ACC112 (cell line): ENCODE measurements around the gene FN1.
"Not testable (repeated sequence)": the region's sequence is repeated elsewhere in the genome, so short reads cannot be mapped to it uniquely, and the experiment has no call there.

Source experiments
- H2AFZ ChIP-seq: fragments of 200-600 bp; sonication (generic); one replicate; pipeline ENCODE4 v1.6.0; 2017; ENCODE audit warnings: antibody characterized with exemption, low read length; ENCODE audit not compliant: unreplicated experiment
- H3K27ac ChIP-seq: fragments of 200-600 bp; sonication (generic); 2 replicates; pipeline ENCODE4 v1.5.1; 2014; ENCODE audit warnings: low read depth, mild to moderate bottlenecking, antibody characterized with exemption, low read length, moderate library complexity
- H3K27me3 ChIP-seq: fragments of 200-600 bp; sonication (generic); 2 replicates; pipeline ENCODE4 v1.6.1; 2014; ENCODE audit warnings: mild to moderate bottlenecking, antibody characterized with exemption, low read length, moderate library complexity, mixed read lengths; ENCODE audit not compliant: insufficient read depth
- H3K36me3 ChIP-seq: fragments of 200-600 bp; sonication (generic); 2 replicates; pipeline ENCODE4 v1.6.1; 2016; ENCODE audit warnings: mild to moderate bottlenecking, antibody characterized with exemption, low read length, moderate library complexity, mixed read lengths; ENCODE audit not compliant: insufficient read depth
- H3K4me1 ChIP-seq: fragments of 200-600 bp; sonication (generic); one replicate; pipeline ENCODE4 v1.6.1; 2016; ENCODE audit warnings: low read length, mixed read lengths; ENCODE audit not compliant: insufficient read depth, unreplicated experiment, control insufficient read depth
- H3K4me3 ChIP-seq: fragments of 200-600 bp; sonication (generic); 2 replicates; pipeline ENCODE4 v1.5.1; 2014; ENCODE audit warnings: mild to moderate bottlenecking, low read depth, low read length
- H3K79me2 ChIP-seq: fragments of 200-600 bp; sonication (generic); one replicate; pipeline ENCODE4 v1.6.0; 2016; ENCODE audit warnings: low read length; ENCODE audit not compliant: control insufficient read depth, unreplicated experiment, insufficient read depth

FN1 gene

DNA sequence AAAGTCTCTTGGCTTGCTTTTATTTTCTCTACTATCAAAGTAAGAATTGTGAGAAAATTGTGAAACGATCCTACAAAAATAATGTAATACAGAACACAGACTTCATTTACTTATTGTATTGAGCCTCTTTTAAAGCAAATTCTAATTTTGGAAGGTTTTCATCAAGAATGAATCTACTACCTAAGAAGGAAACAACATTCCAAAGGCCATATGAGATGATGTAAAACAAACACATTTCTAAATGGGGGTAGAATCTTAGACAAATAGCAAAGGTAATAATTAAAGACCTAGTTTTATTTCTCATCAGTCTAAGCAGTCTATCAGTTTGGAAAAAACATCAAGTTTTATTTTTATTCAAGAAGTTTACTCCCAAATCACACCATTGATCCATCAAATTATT is 20.6 kb downstream of the FN1 start:
- Histone ChIP-seq H3K27me3 (no peaks in the 10 kb centered on the region), H3K79me2 (peaks cover 44% of the 10 kb centered on the region), H3K27ac (peak overlapping the region; percentile 85), H3K4me1 (peaks cover 77% of the 10 kb centered on the region), H3K36me3 (peaks cover 64% of the 10 kb centered on the region), H2AFZ (no peak overlapping the region), H3K4me3 (no peak overlapping the region)

GRCh38 chr2:215414674-215415073 is 21.2 kb downstream of the FN1 start:
- Histone ChIP-seq H3K79me2 (peaks cover 49% of the 10 kb centered on the region), H3K27me3 (no peaks in the 10 kb centered on the region), H2AFZ (no peak overlapping the region), H3K4me1 (peaks cover 78% of the 10 kb centered on the region), H3K4me3 (peak overlapping the region; percentile 22; the same call in 1 of the 2 replicates), H3K36me3 (peaks cover 64% of the 10 kb centered on the region), H3K27ac (peak overlapping the region; percentile 85)

- peaks cover 80% of the 10 kb centered on the region for H3K4me1 ChIP-seq
- no peaks in the 10 kb centered on the region for H3K27me3 ChIP-seq
- peaks cover 52% of the 10 kb centered on the region for H3K79me2 ChIP-seq
- H3K36me3 ChIP-seq = peaks cover 67% of the 10 kb centered on the region
- H2AFZ ChIP-seq = no peak overlapping the region
- peak overlapping the region; percentile 85 for H3K27ac ChIP-seq
- H3K4me3 ChIP-seq = no peak overlapping the region
Measured at GRCh38 chr2:215413974-215414373, 21.9 kb downstream of the FN1 start.

DNA sequence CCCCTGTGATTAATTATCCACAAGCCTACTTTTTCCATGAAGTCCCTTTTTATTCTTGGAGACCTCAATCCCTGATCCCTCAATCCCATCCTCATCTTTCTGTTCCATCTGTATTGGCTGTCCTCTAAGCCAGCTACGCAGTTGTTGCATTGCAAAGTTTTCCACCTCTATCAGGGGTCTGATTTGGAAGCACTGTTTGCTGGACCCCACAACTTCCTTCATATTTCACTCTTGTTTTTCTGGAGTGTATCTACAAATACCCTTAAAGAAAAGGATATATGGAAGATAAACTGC is 22.4 kb downstream of the FN1 start:
- peaks cover 69% of the 10 kb centered on the region for H3K36me3 ChIP-seq

DNA sequence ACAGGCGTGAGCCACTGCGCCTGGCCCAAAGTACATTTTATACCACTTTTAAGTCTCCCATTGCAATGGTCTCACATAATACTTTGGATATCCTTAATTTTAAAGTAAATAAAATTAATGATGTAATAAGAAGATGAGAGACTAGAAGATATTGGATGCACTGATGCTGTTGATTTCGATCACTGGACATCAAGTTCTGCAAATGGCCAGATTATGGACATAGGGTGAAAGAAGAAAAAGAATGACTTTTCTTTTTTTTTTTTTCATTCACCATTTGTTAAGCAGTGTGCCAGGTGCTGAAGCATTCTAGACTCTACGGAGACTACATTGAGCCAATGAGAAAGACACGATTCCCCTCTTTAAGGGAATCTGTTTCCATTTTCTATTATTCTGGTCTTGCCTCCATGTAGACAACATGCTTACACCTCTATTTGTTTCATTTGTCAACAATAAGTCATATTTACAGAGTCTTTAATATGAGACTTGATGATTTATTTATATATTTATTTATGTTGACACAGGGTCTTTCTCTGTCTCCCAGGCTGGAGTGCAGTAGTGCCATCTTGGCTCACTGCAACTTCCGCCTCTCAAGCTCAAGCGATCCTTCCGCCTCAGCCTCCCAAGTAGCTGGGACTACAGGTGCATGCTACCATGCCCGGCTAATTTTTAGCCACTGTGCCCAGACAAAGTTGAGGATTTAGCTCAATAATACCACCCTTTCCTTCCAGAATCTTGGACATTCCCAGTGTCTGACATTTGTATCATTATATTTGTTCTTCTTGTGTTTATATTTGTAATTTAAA is 23.7 kb downstream of the FN1 start:
- H3K4me3 ChIP-seq = no peak overlapping the region
- H2AFZ ChIP-seq = no peak overlapping the region
- no peaks in the 10 kb centered on the region for H3K27me3 ChIP-seq
- H3K4me1 ChIP-seq = peaks cover 72% of the 10 kb centered on the region
- peak overlapping the region; percentile 85 for H3K27ac ChIP-seq
- H3K36me3 ChIP-seq = peaks cover 74% of the 10 kb centered on the region
- peaks cover 52% of the 10 kb centered on the region for H3K79me2 ChIP-seq

More for the DNA sequence above, 22.4 kb downstream of the FN1 start:
- H3K4me3 ChIP-seq = no peak overlapping the region
- peaks cover 80% of the 10 kb centered on the region for H3K4me1 ChIP-seq
- no peaks in the 10 kb centered on the region for H3K27me3 ChIP-seq
- peaks cover 54% of the 10 kb centered on the region for H3K79me2 ChIP-seq
- H2AFZ ChIP-seq = no peak overlapping the region
- H3K27ac ChIP-seq = peak overlapping the region; percentile 85

DNA sequence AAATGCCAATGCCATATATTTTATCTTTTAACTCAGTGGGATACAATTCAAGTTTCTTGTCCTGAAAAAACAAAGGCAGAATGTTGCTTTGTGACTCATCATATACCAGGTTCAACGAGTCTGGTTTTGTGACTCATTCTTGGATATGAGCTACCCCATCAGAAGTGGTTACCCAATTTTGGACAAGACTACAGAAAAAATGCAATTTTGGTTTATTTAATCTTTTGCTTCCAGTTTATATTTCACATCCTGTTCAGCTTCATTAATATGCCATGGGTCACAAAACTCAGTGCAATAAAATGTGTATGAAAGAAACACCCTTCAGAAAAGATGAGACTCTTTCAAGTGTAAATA is 25.0 kb downstream of the FN1 start:
- H3K36me3 ChIP-seq = peaks cover 75% of the 10 kb centered on the region

DNA sequence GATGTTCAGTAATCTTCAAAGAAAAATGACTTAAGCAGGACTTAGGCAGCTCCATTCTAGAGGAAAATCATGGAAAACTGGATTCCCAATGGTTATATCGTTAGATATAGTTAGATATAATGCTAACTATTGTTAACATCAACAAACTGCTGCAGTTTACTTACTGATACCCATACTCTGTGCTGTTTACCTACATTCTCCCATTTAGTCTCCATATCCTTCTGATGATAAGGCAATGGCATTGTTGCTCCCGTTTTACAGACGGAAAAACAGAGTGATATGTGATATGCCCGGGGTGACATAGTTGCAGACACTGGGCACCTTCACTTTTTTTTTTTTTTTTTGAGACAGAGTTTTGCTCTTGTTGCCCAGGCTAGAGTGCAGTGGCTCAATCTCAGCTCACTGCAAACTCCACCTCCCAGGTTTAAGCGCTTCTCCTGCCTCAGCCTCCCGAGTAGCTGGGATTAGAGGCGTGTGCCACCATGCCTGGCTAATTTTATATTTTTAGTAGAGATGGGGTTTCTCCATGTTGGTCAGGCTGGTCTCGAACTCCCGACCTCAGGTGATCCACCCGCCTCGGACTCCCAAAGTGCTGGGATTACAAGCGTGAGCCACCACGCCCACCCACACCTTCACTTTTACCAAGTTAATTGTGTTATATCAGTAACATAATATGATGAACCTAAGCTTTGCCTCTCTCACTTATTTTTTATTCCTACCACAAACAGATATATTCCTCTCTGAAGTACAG is 25.5 kb downstream of the FN1 start:
- Histone ChIP-seq H3K4me1 (peaks cover 71% of the 10 kb centered on the region), H3K36me3 (peaks cover 76% of the 10 kb centered on the region), H3K27ac (peak overlapping the region; percentile 85), H3K79me2 (peaks cover 46% of the 10 kb centered on the region)
- not testable (repeated sequence) for H3K27me3 ChIP-seq, H2AFZ ChIP-seq, H3K4me3 ChIP-seq

More for the DNA sequence above, 25.0 kb downstream of the FN1 start:
- Histone ChIP-seq H2AFZ (no peak overlapping the region), H3K27ac (peak overlapping the region; percentile 85), H3K27me3 (no peaks in the 10 kb centered on the region), H3K4me1 (peaks cover 75% of the 10 kb centered on the region), H3K4me3 (no peak overlapping the region), H3K79me2 (peaks cover 48% of the 10 kb centered on the region)

- no peak overlapping the region for H3K4me3 ChIP-seq
- H3K27me3 ChIP-seq = no peaks in the 10 kb centered on the region
- H3K4me1 ChIP-seq = peaks cover 70% of the 10 kb centered on the region
- H2AFZ ChIP-seq = no peak overlapping the region
- H3K27ac ChIP-seq = peak overlapping the region; percentile 85
- peaks cover 45% of the 10 kb centered on the region for H3K79me2 ChIP-seq
- peaks cover 76% of the 10 kb centered on the region for H3K36me3 ChIP-seq
Measured at GRCh38 chr2:215409331-215410127, 26.3 kb downstream of the FN1 start.

- H3K79me2 ChIP-seq = peaks cover 44% of the 10 kb centered on the region
- H3K36me3 ChIP-seq = peaks cover 76% of the 10 kb centered on the region
- H2AFZ ChIP-seq, H3K27me3 ChIP-seq, H3K4me3 ChIP-seq: not testable (repeated sequence)
- peak overlapping the region; percentile 85 for H3K27ac ChIP-seq
- H3K4me1 ChIP-seq = peaks cover 69% of the 10 kb centered on the region
Measured at GRCh38 chr2:215408441-215408840, 27.4 kb downstream of the FN1 start.

DNA sequence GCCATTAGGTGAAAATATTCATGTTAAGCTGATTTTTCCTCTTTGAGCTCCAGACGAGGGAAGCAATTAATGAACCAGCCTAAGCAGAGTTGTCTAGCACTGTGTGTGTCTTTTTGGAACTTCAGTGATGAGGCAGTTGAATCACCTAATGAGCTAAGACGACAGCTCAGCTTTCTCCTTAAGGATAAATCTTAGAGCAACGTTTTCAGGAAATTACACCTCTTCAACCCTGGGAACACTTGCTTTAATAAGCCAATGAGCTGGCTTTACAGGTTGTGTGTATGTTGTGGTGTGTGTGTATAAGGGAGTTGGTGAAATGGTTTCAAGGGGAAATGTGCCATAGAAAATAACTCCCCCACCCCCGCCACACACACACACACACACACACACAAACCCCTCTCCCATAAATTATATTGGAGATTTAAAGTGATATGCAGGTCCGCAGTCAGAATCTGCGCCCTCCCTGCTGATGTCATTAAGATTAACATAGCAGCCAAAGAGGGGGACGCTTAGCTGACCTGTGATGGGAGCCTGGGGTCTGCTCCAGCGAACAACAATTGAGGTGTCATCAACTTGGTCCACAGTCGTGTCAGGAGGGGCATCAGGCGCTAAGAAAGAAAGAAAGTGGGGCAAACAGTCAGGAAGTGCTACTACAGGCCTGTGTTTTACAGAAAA is 28.1 kb downstream of the FN1 start:
- no peaks in the 10 kb centered on the region for H3K27me3 ChIP-seq
- H3K36me3 ChIP-seq = peaks cover 76% of the 10 kb centered on the region
- peak overlapping the region; percentile 85 for H3K27ac ChIP-seq
- no peak overlapping the region for H2AFZ ChIP-seq
- H3K4me3 ChIP-seq = no peak overlapping the region
- H3K4me1 ChIP-seq = peaks cover 69% of the 10 kb centered on the region
- peaks cover 42% of the 10 kb centered on the region for H3K79me2 ChIP-seq
